GM12801 (cell line): ENCODE data around the gene CNTD1.

Experiments
- CTCF ChIP-seq: IDR thresholded peaks from one replicate; pipeline ENCODE4 v1.5.1; 2011; ENCODE audit warnings: control low read depth; ENCODE audit not compliant: insufficient read length; ENCODE audit errors: extremely low read depth

Gene CNTD1

GRCh38 chr17:42846594-42847280 is 48.1 kb downstream of the CNTD1 start:
- no peak for TF ChIP-seq CTCF

GRCh38 chr17:42848093-42848492 is 49.4 kb downstream of the CNTD1 start:
- no peak for TF ChIP-seq CTCF

GRCh38 chr17:42849031-42849430 is 50.4 kb downstream of the CNTD1 start:
- TF ChIP-seq CTCF, result no peak

GRCh38 chr17:42849451-42850181 is 51.0 kb downstream of the CNTD1 start:
- TF ChIP-seq CTCF, result no peak

GRCh38 chr17:42850954-42851353 is 52.3 kb downstream of the CNTD1 start, which contains the start of gene AOC3:
Gene AOC3 (plus strand): TSS chr17:42851199. CDS start chr17:42851344, 145 bp downstream.
- TF ChIP-seq CTCF, result no peak

GRCh38 chr17:42852351-42852750 is 53.7 kb downstream of the CNTD1 start:
- TF ChIP-seq CTCF, result no peak

- no peak for TF ChIP-seq CTCF
Measured at GRCh38 chr17:42853004-42853403, 54.3 kb downstream of the CNTD1 start.
